ENCODE data around the gene SH3GLB1. TPM values are rescaled to one million over a fixed set of nuclear protein-coding genes. Genes with fewer than 3 reads are reported as not detected.

The SH3GLB1 gene
- total RNA-seq, 1 experiment from 2014 or later, result 36.4 TPM

DNA sequence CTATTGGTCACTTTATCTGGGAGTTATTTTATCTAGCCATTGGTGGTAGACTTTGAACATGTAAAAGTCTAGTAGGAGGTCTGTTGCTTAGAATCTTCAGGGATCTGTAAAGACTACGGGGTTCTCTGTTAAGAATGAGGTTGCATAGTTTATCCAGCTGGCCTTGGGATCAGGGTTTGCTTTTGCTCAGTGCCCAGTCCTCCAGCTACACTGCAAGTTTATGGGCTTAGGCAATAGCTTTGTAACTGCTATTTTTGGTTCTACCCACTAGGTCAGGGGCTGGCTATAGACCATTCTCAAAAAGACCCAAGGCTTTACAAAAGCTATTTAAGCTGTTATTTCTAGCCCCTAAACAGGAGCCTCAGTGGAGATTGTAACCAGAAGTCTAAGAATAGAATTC is 9.8 kb downstream of the SH3GLB1 start (continued):
- TF ChIP-seq, protein P1, sequence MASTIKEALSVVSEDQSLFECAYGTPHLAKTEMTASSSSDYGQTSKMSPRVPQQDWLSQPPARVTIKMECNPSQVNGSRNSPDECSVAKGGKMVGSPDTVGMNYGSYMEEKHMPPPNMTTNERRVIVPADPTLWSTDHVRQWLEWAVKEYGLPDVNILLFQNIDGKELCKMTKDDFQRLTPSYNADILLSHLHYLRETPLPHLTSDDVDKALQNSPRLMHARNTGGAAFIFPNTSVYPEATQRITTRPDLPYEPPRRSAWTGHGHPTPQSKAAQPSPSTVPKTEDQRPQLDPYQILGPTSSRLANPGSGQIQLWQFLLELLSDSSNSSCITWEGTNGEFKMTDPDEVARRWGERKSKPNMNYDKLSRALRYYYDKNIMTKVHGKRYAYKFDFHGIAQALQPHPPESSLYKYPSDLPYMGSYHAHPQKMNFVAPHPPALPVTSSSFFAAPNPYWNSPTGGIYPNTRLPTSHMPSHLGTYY (CRISPR knock-in tag; IDR thresholded peaks at IDR 0.05), result no peak
- TF ChIP-seq, protein P2, sequence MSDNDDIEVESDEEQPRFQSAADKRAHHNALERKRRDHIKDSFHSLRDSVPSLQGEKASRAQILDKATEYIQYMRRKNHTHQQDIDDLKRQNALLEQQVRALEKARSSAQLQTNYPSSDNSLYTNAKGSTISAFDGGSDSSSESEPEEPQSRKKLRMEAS (CRISPR knock-in tag; IDR thresholded peaks at IDR 0.05), result no peak
- TF ChIP-seq JAZF1 (CRISPR knock-in tag; IDR thresholded peaks at IDR 0.05) (no peak), ELF4 (CRISPR knock-in tag; IDR thresholded peaks at IDR 0.05; ENCODE audit: low read depth) (no peak), NR2C2 (CRISPR knock-in tag; IDR thresholded peaks at IDR 0.05) (no peak)
- TF ChIP-seq, protein P3, sequence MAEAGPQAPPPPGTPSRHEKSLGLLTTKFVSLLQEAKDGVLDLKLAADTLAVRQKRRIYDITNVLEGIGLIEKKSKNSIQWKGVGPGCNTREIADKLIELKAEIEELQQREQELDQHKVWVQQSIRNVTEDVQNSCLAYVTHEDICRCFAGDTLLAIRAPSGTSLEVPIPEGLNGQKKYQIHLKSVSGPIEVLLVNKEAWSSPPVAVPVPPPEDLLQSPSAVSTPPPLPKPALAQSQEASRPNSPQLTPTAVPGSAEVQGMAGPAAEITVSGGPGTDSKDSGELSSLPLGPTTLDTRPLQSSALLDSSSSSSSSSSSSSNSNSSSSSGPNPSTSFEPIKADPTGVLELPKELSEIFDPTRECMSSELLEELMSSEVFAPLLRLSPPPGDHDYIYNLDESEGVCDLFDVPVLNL (CRISPR knock-in tag; IDR thresholded peaks at IDR 0.05; ENCODE audit: borderline replicate concordance, low read depth), result no peak

DNA sequence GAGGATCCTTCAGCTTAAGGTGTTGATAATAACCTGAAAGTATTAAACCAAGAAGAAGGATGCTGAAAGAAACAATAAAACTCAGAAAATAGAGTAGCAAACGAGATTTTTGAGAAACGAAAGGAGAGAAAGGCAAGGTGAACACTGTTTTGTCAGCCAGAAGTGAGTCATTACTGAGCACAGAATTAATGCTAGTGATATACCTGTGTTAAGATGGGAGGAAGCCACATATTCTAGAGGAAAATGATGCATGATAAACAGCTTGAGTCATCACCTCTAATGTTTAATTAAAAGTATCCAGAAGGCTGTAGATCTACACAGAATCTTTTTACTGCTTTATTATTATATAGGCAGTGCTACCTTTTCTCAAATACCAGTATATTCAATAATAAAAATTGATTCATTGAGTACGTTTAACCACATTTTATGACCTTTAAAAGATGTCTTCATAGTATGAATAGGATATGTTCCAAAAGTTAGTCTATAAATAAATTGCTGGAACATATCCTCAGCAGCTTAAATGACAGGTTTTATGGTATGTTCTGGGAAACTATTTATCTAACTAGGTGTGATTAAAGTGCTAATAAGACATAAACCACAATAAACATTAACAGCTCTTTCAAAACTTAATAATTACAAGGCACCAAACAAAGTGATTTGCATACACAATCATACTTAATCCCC is 10.3 kb downstream of the SH3GLB1 start:
- no peak overlapping the region for H3K4me3 Mint-ChIP-seq
- DNase-seq (ENCODE audit: low spot score), result no peak
- H3K9me3 Mint-ChIP-seq, result no peaks in the 10 kb centered on the region
- peak overlapping the region; percentile 27; the same call in 1 of the 2 replicates for H3K27ac Mint-ChIP-seq
- ChIA-PET POLR2A (interaction anchor here (1.2 kb wide), 1 partner anchor 11 kb away, joined by 5 read pairs; the partner anchor contains the start of gene SH3GLB1), CTCF (interaction anchor here (3.8 kb wide), 1 partner anchor 10 kb away, joined by 36 read pairs; the partner anchor contains the start of gene SH3GLB1)
- no peak for TF ChIP-seq SP1 (CRISPR knock-in tag; conservative IDR thresholded peaks at IDR 0.05)
- no peak for TF ChIP-seq NFYB (CRISPR knock-in tag; conservative IDR thresholded peaks at IDR 0.05; ENCODE audit: low read depth)
- no peak for TF ChIP-seq FOXJ3 (CRISPR knock-in tag; IDR thresholded peaks at IDR 0.05; ENCODE audit: borderline replicate concordance)
- TF ChIP-seq, protein P1 (CRISPR knock-in tag; IDR thresholded peaks at IDR 0.05), result no peak
- no peak for TF ChIP-seq ESRRA (CRISPR knock-in tag; IDR thresholded peaks at IDR 0.05; ENCODE audit: borderline replicate concordance)
- TF ChIP-seq, protein P4, sequence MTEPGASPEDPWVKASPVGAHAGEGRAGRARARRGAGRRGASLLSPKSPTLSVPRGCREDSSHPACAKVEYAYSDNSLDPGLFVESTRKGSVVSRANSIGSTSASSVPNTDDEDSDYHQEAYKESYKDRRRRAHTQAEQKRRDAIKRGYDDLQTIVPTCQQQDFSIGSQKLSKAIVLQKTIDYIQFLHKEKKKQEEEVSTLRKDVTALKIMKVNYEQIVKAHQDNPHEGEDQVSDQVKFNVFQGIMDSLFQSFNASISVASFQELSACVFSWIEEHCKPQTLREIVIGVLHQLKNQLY (CRISPR knock-in tag; IDR thresholded peaks at IDR 0.05), result no peak
- TF ChIP-seq ZNF423 (CRISPR knock-in tag; IDR thresholded peaks at IDR 0.05), result no peak
- TF ChIP-seq MXD4 (CRISPR knock-in tag; IDR thresholded peaks at IDR 0.05; ENCODE audit: borderline replicate concordance), result no peak
- TF ChIP-seq ZNF671 (CRISPR knock-in tag; IDR thresholded peaks at IDR 0.05), result no peak
- no peak for TF ChIP-seq FOXP1 (CRISPR knock-in tag; IDR thresholded peaks at IDR 0.05; ENCODE audit: borderline replicate concordance)
- no peak for TF ChIP-seq RELA (CRISPR knock-in tag; IDR thresholded peaks at IDR 0.05; ENCODE audit: borderline replicate concordance)
- no peak for TF ChIP-seq NR1H2 (CRISPR knock-in tag; IDR thresholded peaks at IDR 0.05)
- TF ChIP-seq PRRX2 (CRISPR knock-in tag; IDR thresholded peaks at IDR 0.05), result no peak
- no peaks in the 10 kb centered on the region for H3K27me3 Mint-ChIP-seq (ENCODE audit: low read depth)
- ATAC-seq, result no peak
- H3K36me3 Mint-ChIP-seq, result peaks cover 10% of the 10 kb centered on the region; the same call in 1 of the 2 replicates
- H3K4me1 Mint-ChIP-seq, result peaks cover 12% of the 10 kb centered on the region

DNA sequence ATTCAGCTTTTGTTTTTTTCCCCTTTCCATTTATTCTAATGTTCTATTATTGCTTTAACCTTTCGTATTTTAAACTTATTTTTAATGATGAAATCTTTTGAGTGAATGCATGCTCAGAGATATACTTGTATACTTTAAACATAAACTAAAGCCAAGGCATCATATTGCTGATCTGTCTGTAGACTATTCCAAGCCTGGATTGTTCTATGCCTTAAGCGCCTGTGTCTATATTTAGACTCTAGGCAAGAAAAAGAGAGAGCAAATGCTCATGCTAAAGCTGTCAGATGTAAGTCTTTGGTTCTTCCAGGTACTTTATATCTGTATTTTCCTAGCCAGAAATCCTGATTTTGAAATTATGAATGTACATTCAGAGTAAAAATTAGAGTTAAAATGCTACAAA is 14.4 kb downstream of the SH3GLB1 start:
- Mint-ChIP-seq H3K4me1 (peaks cover 4% of the 10 kb centered on the region), H3K4me3 (no peak overlapping the region), H3K36me3 (peaks cover 14% of the 10 kb centered on the region), H3K9me3 (no peaks in the 10 kb centered on the region), H3K27ac (no peak overlapping the region), H3K27me3 (ENCODE audit: low read depth) (no peaks in the 10 kb centered on the region)
- TF ChIP-seq MXD4 (CRISPR knock-in tag; IDR thresholded peaks at IDR 0.05; ENCODE audit: borderline replicate concordance), result no peak
- TF ChIP-seq, protein P5, sequence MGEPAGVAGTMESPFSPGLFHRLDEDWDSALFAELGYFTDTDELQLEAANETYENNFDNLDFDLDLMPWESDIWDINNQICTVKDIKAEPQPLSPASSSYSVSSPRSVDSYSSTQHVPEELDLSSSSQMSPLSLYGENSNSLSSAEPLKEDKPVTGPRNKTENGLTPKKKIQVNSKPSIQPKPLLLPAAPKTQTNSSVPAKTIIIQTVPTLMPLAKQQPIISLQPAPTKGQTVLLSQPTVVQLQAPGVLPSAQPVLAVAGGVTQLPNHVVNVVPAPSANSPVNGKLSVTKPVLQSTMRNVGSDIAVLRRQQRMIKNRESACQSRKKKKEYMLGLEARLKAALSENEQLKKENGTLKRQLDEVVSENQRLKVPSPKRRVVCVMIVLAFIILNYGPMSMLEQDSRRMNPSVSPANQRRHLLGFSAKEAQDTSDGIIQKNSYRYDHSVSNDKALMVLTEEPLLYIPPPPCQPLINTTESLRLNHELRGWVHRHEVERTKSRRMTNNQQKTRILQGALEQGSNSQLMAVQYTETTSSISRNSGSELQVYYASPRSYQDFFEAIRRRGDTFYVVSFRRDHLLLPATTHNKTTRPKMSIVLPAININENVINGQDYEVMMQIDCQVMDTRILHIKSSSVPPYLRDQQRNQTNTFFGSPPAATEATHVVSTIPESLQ (CRISPR knock-in tag; IDR thresholded peaks at IDR 0.05), result no peak
- TF ChIP-seq ZNF423 (CRISPR knock-in tag; IDR thresholded peaks at IDR 0.05), result no peak
- TF ChIP-seq MYBL2 (CRISPR knock-in tag; IDR thresholded peaks at IDR 0.05), result no peak
- no peak for TF ChIP-seq JAZF1 (CRISPR knock-in tag; IDR thresholded peaks at IDR 0.05)
- TF ChIP-seq TEAD4 (CRISPR knock-in tag; IDR thresholded peaks at IDR 0.05), result no peak
- TF ChIP-seq ELF4 (CRISPR knock-in tag; IDR thresholded peaks at IDR 0.05; ENCODE audit: low read depth), result no peak
- TF ChIP-seq PRRX2 (CRISPR knock-in tag; IDR thresholded peaks at IDR 0.05), result no peak
- TF ChIP-seq NFATC4 (CRISPR knock-in tag; IDR thresholded peaks at IDR 0.05), result no peak
- no peak for TF ChIP-seq SOX15 (CRISPR knock-in tag; IDR thresholded peaks at IDR 0.05)
- TF ChIP-seq, protein P1 (CRISPR knock-in tag; IDR thresholded peaks at IDR 0.05), result no peak
- no peak for TF ChIP-seq NFE2L1 (CRISPR knock-in tag; IDR thresholded peaks at IDR 0.05)
- no peak for TF ChIP-seq ZNF138 (CRISPR knock-in tag; conservative IDR thresholded peaks at IDR 0.05)
- no peak for TF ChIP-seq TP53 (CRISPR knock-in tag; IDR thresholded peaks at IDR 0.05)
- POLR2A ChIA-PET, result no interaction called here
- DNase-seq (ENCODE audit: low spot score) (no peak), ATAC-seq (no peak)
- CTCF ChIA-PET, result interaction anchor here (1.2 kb wide), 1 partner anchor 14 kb away, joined by 12 read pairs; the partner anchor contains the start of gene SH3GLB1
